CD4-positive, alpha-beta T cell treated with Interleukin-2 at 100 ng/mL for 4 hours (primary cell): ENCODE results near the gene GTF2IRD1.
"Not testable (repeated sequence)": the region's sequence is repeated elsewhere in the genome, so short reads cannot be mapped to it uniquely, and the experiment has no call there.

Experiments used
- DNase-seq: peaks from one replicate; pipeline ENCODE4 v3.0.0-alpha.2; 2020; ENCODE audit warnings: low spot score

Gene GTF2IRD1, protein sequence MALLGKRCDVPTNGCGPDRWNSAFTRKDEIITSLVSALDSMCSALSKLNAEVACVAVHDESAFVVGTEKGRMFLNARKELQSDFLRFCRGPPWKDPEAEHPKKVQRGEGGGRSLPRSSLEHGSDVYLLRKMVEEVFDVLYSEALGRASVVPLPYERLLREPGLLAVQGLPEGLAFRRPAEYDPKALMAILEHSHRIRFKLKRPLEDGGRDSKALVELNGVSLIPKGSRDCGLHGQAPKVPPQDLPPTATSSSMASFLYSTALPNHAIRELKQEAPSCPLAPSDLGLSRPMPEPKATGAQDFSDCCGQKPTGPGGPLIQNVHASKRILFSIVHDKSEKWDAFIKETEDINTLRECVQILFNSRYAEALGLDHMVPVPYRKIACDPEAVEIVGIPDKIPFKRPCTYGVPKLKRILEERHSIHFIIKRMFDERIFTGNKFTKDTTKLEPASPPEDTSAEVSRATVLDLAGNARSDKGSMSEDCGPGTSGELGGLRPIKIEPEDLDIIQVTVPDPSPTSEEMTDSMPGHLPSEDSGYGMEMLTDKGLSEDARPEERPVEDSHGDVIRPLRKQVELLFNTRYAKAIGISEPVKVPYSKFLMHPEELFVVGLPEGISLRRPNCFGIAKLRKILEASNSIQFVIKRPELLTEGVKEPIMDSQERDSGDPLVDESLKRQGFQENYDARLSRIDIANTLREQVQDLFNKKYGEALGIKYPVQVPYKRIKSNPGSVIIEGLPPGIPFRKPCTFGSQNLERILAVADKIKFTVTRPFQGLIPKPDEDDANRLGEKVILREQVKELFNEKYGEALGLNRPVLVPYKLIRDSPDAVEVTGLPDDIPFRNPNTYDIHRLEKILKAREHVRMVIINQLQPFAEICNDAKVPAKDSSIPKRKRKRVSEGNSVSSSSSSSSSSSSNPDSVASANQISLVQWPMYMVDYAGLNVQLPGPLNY

DNA sequence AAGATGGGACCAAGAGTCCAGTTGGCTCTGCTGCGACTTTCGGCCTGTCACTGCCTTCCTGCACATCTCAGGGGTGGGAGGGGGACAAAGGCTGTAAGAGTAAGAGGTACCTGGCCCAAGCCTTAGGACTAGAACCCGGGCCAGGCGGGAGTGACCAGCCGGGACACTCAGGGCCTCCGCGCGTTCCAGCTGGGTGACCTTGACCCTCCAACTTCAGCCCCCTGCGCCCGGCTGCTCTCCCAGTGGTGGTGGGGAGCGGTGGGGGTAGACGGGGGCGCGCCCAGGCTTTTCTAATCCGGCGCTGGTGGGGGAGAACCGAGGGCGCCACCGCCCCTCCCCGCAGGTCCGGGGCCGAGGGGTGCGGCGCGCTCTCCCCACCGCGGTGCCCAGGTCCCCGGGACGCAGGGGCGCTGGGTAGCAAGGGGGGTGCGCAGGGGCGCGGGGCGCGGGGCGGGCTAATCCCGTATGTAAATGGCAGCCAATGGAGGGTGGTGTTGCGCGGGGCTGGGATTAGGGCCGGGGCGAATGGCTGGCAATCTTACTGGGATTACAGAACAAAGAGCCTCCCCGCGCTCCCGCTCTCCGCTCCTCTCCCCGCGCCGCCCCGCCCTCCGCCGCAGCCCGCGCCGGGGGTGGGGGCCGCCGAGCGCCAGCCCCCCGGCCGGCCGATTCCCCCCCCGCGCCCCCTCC lies at the start of gene GTF2IRD1:
GTF2IRD1 (plus strand) TSS at position 585 of the 690 bp plus-strand sequence. CDS start 54,175 bp downstream, outside the sequence.
- peak; percentile 45 for DNase-seq

DNA sequence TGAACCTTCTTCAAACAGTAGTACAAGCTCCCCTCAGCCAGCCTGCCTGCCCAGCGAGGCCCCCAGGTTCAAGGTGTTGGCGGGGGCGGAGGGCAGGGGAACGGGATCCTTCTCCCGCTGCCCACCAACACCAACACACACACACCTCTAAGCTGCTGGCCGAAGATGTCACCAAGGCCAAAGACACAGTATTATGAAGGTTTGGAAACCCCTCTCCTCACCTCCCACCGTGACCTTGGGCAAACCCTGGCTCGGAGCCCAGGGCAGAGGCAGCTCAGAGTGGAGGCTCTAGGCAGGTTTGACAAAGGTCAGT lies 49.4 kb upstream of the GTF2IRD1 start:
- no peak for DNase-seq

DNA sequence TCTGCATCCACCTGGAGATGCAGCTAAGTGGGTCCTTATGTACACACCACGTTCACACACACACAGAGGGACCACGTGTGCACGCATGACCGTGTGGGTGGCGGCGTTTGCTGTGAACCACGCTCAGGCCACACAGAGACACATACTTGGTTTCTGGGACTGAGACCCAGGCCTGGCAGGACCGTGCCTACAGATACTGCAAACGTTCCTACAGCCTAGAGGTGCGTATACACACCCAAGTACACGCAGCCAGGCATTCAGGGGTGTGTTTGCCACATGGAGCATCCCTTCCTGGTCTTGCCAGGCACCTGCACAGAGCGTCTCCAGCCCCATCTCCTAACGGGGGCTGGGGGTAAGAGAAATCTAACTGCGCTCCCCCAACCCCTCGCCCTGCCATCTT lies 49.0 kb upstream of the GTF2IRD1 start:
- DNase-seq, result no peak

DNA sequence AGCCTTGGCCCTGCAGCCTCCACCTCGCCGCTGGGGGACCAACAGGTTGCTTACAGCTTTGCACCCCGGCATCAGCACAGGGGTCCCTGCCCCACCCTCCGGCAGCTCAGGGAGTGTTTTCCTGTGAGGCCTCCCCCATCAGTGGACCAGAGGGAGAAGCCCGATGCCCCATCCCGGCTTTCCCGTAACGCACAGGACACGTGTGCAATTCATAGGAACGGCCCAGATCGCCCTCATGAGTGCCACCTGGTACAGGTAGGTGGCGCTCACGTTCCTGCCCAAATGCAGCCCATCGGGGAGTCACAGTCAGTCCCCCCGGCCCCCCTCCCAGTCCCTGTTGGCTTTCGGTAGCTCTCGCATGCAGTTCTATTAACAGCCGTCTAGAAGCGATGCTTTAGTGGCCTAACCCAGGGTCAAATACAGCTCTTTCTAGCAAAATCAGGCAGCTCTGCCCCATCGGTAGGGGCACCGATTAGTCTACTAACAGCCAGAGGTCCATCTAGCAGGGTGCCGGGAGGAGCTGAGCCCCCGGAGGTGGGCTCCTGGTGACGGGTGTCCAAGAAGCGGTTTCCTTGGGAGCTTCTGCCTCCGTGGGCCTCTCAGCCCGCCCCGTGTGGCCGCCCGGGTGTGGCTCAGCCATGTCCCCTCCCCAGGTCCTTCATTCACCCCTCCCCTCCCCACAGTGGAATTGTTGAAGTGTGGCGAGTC lies 48.4 kb upstream of the GTF2IRD1 start:
- no peak for DNase-seq

DNA sequence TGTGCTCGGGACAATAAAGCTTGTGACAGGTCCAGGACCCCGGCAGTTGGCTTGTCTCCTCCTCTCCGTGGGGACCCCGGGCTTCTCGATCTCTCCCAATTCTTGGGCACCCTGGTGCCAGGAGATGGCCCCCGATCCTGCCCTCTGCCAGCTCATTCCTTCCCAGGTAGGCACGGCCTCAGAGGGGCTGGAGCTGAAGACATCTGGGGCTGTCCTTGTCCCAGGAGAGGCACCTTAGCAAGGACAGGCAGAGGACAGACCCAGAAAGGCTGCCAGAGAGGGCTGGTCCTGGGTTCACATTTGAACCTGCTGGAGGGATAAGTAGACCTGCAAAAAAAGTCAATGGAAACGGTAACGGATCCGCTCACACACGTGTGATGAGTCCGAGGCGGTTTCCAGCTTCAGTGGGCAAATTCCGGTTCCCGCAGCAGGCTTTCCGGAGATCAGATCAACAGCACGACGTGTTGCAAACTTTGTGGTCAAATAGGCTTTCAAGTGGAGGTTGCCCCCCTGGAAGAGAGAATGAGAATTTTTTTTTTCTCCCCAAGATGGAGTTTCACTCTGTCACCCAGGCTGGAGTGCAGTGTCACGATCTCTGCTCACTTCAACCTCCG lies 47.7 kb upstream of the GTF2IRD1 start:
- DNase-seq, result no peak

DNA sequence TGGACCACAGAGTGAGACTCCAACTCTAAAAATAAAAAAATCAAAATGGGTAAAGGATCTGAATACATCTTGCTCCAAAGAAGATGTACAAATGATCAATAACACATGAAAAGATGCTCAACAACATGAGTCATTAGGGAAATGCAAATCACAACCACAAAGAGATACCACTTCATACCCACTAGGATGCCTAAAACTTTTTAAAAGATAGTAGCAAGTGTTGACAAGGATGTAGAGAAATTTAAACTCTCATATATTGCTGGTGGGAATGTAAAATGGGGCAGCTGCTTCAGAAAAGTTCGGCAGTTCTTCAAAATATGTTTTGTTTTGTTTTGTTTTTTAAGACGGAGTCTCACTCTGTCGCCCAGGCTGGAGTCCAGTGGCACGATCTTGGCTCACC lies 45.7 kb upstream of the GTF2IRD1 start:
- DNase-seq, result no peak

DNA sequence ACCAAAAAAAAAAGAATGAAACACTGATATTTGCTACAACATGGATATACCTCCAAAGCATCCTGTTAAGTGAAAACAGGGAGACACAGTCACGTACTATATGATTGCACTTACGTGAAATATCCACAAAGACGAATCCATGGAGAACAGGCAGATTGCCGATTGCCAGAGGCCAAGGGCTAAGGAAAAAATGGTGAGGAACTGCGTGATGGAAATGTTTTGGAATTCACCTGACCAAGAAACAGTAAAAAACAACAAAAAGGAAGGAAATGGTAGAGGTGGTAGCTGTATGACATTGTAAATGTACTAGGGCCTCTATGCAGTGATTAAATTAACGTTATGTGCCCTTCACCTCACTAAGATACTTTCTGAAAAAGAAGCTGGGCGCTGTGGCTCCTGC lies 44.1 kb upstream of the GTF2IRD1 start:
- DNase-seq, result no peak

DNA sequence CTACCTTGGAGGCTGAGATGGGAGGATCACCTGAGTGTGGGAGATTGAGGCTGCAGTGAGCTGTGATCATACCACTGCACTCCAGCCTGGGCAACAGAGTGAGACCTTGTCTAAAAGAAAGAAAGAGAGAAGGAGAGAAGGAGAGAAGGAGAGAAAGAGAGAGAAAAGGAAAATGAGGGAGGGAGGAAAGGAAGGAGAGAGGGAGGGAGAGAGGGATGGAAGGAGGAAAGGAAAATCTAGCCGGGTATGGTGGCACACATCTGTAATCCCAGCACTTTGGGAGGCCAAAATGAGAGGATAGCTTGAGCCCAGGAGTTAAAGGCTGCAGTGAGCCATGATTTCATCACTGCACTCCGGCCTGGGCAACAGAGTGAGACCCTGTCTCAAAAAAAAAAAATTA lies 42.9 kb upstream of the GTF2IRD1 start:
- no peak for DNase-seq

DNA sequence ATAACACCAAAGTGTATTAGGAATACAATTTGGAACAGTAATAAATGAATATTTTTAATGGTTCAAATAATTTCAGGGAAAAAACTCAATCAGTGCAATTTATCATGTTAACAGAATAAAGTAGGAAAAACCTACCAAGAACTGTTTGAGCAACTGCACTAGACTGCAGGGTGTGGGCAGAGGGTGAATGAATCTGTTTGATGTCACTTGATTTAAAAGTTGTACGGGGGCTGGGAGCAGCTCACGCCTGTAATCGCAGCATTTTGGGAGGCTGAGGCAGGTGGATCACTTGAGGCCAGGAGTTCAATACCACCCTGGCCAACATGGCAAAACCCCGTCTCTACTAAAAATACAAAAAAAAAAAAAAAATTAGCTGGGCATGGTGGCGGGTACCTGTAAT lies 42.1 kb upstream of the GTF2IRD1 start:
- DNase-seq, result not testable (repeated sequence)

DNA sequence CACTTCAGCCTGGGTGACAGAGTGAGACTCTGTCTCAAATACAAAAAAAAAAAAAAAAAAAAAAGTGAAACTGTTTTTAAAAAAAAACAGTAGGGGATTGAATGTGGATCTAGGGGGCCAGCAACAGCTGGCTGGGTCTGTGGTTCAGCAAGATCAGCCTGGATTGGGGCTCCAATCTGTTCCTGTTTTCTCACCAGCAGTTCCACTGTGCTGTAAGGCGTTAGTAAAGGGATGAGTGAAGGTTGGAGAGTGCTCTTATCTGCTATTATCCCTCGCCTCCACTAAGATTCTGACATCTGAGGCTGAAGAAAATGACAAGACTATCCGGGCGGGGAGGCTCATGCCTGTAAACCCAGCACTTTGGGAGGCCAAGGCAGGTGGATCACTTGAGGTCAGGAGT lies 41.6 kb upstream of the GTF2IRD1 start:
- no peak for DNase-seq

DNA sequence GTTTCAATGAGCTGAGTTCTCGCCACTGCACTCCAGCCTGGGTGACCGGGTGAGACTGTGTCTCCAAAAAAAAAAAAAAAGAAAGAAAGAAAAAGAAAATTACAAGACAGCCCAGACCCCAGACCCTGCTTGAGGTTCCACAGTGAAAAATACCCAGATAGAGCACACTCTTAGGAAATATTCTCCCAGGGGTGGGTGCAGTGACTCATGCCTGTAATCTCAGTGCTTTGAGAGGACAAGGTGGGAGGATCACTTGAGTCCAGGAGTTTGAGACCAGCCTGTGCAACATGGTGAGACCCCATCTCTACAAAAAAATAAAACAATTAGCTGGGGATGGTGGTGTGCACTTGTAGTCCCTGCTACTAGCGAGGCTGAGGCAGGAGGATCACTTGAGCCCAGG lies 41.1 kb upstream of the GTF2IRD1 start:
- DNase-seq, result no peak

DNA sequence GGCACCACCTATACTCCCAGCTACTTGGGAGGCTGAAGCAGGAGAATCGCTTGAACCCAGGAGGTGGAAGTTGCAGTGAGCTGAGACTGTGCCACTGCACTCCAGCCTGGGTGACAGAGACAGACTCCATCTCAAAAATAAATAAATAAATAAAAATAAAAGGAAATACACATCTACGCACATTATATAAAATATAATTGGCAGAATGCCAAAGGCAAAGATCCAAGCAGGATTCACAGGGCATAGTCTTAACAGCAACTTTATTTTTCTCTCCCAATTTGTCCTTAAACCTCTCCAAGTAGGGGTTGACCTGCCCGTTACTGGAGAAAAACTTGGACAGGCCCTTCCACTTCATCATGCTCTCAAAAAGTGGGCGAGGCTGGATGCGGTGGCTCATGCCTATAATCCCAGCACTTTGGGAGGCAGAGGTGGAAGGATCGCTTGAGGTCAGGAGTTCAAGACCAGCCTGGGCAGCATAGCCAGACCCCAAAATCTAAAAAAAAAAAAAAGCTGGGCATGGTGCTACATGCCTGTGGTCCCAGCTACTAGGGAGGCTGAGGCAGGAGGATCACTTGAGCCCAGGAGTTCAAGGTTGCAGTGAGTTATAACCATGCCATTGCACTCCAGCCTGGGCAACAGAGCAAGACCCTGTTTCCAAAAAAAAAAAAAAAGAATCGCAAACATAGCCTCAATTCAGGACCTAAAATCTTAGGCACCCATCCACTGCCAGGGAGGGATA lies 38.9 kb upstream of the GTF2IRD1 start:
- not testable (repeated sequence) for DNase-seq

DNA sequence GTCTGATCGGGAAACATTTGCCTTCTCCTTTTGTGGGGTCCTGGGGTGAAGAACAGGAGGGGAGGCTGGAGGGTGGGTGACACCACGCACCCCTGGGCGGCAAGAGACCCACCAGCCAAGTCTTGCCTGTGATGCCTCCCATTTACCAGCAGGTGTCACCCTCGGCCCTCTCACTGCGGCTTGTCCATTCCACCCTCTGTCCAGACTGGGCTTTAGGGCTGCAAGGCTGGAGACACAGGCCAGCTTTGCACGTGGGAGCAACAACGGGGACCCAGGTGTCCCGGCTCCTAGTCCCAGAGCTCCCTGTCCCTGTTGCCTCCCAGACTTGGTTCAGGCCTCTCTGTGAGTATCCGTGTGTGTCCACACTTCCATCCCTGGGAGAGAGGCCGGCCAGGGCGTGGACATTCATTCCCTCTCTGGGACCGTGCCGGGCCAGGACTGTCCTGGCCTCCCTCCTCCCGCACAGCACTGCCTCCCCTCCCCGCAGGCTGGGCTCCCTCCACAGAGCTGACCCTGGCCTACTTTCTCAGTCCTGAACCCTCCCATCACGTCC lies 36.2 kb upstream of the GTF2IRD1 start:
- DNase-seq, result peak; percentile 53

DNA sequence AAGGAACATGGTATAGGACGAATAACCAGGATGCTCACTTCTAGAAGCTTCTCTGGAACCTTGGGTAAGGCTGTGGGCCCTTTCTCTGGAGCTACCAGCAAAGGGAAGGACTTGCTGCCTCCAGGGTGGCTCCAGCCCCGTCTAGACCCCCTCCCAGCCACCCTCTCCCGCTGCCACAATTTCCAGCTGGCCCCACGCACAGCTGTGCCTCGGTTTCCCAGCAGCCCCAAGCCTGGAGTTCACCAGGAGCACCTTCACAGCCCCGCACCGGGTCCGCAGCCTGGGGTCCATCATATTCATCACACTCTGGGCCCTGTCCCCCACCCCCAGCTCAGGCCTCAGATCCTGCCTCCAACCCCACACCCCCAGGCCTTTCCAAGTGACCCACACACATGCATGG lies 35.6 kb upstream of the GTF2IRD1 start:
- no peak for DNase-seq

DNA sequence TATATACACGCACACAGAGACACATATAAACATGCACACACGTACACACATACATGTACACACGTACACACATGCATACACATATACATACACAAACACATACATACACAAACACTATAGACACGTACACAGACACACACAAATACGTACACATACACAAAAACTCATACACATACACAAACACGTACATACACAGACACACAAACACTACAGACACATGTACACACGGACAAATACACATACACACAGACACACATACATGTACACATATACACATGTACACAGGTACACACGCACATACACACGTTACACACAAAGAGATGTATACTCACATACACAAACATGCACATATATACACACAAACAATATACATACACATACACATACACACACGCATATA lies 35.2 kb upstream of the GTF2IRD1 start:
- DNase-seq, result no peak

DNA sequence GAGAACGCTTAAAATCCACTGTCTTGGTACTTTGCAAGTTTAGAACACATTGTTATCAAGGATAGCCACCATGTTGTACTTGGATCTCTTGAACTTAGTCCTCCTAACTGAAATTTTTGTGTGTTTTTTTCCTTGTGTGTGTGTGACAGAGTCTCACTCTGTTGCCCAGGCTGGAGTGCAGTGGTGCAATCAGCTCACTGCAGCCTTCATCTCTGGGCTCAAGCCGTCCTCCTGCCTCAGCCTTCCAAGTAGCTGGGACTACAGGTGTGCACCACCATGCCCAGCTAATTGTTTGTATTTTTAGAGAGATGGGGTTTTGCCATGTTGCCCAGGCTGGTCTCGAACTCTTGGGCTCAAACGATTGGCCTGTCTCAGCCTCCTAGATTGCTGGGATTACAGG lies 34.5 kb upstream of the GTF2IRD1 start:
- not testable (repeated sequence) for DNase-seq

DNA sequence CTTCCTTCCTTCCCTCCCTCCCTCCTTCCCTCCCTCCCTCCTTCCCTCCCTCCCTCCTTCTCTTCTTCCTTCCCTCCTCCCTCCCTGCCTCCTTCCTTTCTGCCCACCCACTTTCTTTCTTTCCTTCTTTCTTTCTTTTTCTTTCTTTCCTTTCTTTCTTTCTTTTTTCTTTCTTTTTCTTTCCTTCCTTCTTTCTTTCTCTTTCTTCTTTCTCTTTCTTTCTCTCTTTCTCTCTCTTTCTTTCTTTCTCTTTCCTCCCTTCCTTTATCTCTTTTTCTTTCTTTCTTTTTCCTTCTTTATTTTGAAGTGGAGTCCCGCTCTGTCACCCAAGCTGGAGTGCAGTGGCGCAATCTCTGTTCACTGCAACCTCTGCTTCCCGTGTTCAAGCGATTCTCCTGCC lies 33.7 kb upstream of the GTF2IRD1 start:
- no peak for DNase-seq

DNA sequence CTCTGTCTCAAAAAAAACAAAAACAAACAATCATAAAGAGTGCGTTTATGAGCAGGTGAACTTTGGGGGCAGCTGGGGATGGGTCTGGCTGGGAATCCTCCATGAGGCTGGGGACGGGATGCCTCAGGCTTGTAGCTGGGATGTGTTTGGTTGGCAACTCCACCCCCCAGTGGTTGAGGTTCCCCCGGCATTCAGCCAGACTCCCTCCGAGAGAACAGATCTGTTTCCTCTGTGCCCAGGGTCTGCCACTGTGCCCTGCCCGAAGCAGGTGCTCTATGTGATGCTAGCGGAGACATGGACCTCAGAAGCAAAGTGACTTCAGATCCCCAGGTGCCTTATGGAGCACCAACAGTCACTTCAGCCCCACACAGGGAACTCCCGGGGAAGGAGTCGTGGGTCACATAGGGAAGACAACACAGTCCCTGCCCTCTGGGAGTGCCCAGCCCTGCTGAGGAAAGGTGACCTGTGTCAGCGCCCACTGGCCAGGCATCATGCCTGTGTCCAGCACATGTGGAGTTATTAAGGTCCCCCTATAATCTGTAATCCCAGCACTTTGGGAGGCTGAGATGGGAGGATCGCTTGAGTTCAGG lies 29.3 kb upstream of the GTF2IRD1 start:
- DNase-seq, result no peak

DNA sequence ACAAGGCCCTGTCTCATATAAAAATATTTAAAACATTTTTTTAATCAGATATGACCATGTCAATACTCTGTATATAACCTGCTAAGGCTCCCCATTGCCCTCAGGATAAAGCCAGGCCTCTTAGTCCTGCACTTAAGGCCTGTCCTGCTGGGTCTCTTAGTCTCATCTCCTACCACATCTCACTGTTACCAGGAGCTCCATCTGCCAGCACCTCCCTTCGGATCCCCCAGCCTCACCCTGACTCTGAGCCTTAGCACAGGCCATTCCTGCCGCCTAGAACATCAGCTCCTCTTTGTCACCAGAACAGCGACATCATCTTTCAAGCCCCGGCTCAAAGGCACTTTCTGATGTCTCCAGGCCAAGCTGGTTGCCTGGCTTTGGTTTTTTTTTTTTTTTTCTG lies 25.7 kb upstream of the GTF2IRD1 start:
- DNase-seq, result no peak

DNA sequence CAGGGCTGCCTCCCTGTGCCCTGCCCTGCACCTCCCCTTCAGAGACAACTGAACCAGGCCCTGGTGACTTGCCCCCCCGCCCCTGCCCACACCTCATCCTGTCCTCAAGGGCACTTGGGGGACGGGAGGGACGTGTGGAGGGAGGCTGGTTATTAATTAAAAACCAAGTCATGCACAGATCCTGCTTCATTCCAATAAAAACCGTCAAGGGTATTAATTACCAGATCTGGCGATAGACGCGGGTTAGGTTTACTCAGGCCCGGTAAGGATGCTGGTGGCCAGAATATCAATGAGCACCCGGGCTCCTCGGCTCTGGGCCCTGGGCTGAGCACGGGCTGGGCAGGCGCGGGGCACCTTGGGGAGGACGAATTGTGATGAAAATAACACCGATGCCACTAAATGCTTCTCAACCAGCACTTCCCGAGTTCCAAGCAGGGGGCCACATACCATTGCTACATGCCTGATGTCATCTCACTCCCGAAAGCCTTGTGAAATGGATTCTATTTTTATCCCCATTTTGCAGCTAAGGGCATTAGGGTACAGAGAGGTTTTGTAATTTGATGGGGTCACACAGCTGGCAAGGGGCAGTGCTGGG lies 24.5 kb upstream of the GTF2IRD1 start:
- DNase-seq, result no peak
